Measurements from ENCODE around the gene BCAS1. TPM values are rescaled to one million over a fixed set of nuclear protein-coding genes. Genes with fewer than 3 reads are reported as not detected.

Gene BCAS1
- total RNA-seq, 1 experiment from 2014 or later, result 0.11 TPM

- Histone ChIP-seq H2AFZ (ENCODE audit: low read length) (no peak overlapping the region), H3K4me2 (ENCODE audit: low read depth, low read length, poor library complexity, severe bottlenecking) (no peak overlapping the region), H3K27ac (ENCODE audit: low read length) (no peak overlapping the region), H3K79me2 (ENCODE audit: low read length) (no peaks in the 10 kb centered on the region), H4K20me1 (ENCODE audit: insufficient read depth, low read depth, low read length) (no peaks in the 10 kb centered on the region), H3K9ac (ENCODE audit: low read length) (no peak overlapping the region), H3K9me2 (replicated peaks; ENCODE audit: insufficient read depth, low read length) (no peaks in the 10 kb centered on the region), H3K36me3 (ENCODE audit: insufficient read depth, low read length) (no peaks in the 10 kb centered on the region), H3K4me1 (ENCODE audit: low read length) (peaks cover 7% of the 10 kb centered on the region; the same call in 1 of the 2 replicates), H3K4me3 (ENCODE audit: low read length) (no peak overlapping the region), H3K27me3 (ENCODE audit: low read length) (no peaks in the 10 kb centered on the region), H3K9me3 (ENCODE audit: low read length) (no peaks in the 10 kb centered on the region)
- no peak for DNase-seq
Observed at GRCh38 chr20:54098047-54098446, 27.7 kb upstream of the BCAS1 start.

GRCh38 chr20:54097236-54097529, 26.8 kb upstream of the BCAS1 start:
- Histone ChIP-seq H3K9ac (ENCODE audit: low read length) (no peak overlapping the region), H3K27ac (ENCODE audit: low read length) (no peak overlapping the region), H2AFZ (ENCODE audit: low read length) (no peak overlapping the region), H3K27me3 (ENCODE audit: low read length) (no peaks in the 10 kb centered on the region), H3K36me3 (ENCODE audit: insufficient read depth, low read length) (no peaks in the 10 kb centered on the region), H3K4me3 (ENCODE audit: low read length) (no peak overlapping the region), H3K4me1 (ENCODE audit: low read length) (peaks cover 7% of the 10 kb centered on the region; the same call in 1 of the 2 replicates), H4K20me1 (ENCODE audit: insufficient read depth, low read depth, low read length) (no peaks in the 10 kb centered on the region), H3K9me3 (ENCODE audit: low read length) (no peaks in the 10 kb centered on the region), H3K9me2 (replicated peaks; ENCODE audit: insufficient read depth, low read length) (no peaks in the 10 kb centered on the region), H3K79me2 (ENCODE audit: low read length) (no peaks in the 10 kb centered on the region), H3K4me2 (ENCODE audit: low read depth, low read length, poor library complexity, severe bottlenecking) (no peak overlapping the region)
- DNase-seq, result no peak

GRCh38 chr20:54095824-54096223, 25.4 kb upstream of the BCAS1 start:
- Histone ChIP-seq H3K4me1 (ENCODE audit: low read length) (peaks cover 7% of the 10 kb centered on the region; the same call in 1 of the 2 replicates), H2AFZ (ENCODE audit: low read length) (no peak overlapping the region), H3K9me3 (ENCODE audit: low read length) (no peaks in the 10 kb centered on the region), H3K27ac (ENCODE audit: low read length) (no peak overlapping the region), H3K27me3 (ENCODE audit: low read length) (no peaks in the 10 kb centered on the region), H3K4me2 (ENCODE audit: low read depth, low read length, poor library complexity, severe bottlenecking) (no peak overlapping the region), H3K36me3 (ENCODE audit: insufficient read depth, low read length) (no peaks in the 10 kb centered on the region), H3K9me2 (replicated peaks; ENCODE audit: insufficient read depth, low read length) (no peaks in the 10 kb centered on the region), H3K4me3 (ENCODE audit: low read length) (no peak overlapping the region), H4K20me1 (ENCODE audit: insufficient read depth, low read depth, low read length) (no peaks in the 10 kb centered on the region), H3K79me2 (ENCODE audit: low read length) (no peaks in the 10 kb centered on the region), H3K9ac (ENCODE audit: low read length) (no peak overlapping the region)
- DNase-seq, result no peak

GRCh38 chr20:54094268-54094580, 23.8 kb upstream of the BCAS1 start:
- H3K9ac ChIP-seq (ENCODE audit: low read length), result no peak overlapping the region

GRCh38 chr20:54093423-54094267, 23.3 kb upstream of the BCAS1 start:
- Histone ChIP-seq H3K4me3 (ENCODE audit: low read length) (no peak overlapping the region), H4K20me1 (ENCODE audit: insufficient read depth, low read depth, low read length) (no peaks in the 10 kb centered on the region), H3K27me3 (ENCODE audit: low read length) (no peaks in the 10 kb centered on the region), H3K79me2 (ENCODE audit: low read length) (no peaks in the 10 kb centered on the region), H3K9me3 (ENCODE audit: low read length) (no peaks in the 10 kb centered on the region), H3K4me1 (ENCODE audit: low read length) (peaks cover 7% of the 10 kb centered on the region; the same call in 1 of the 2 replicates), H3K4me2 (ENCODE audit: low read depth, low read length, poor library complexity, severe bottlenecking) (no peak overlapping the region), H3K9ac (ENCODE audit: low read length) (no peak overlapping the region), H3K36me3 (ENCODE audit: insufficient read depth, low read length) (no peaks in the 10 kb centered on the region), H3K27ac (ENCODE audit: low read length) (no peak overlapping the region), H2AFZ (ENCODE audit: low read length) (no peak overlapping the region), H3K9me2 (replicated peaks; ENCODE audit: insufficient read depth, low read length) (no peaks in the 10 kb centered on the region)
- no peak for DNase-seq

More at GRCh38 chr20:54094268-54094580, 23.8 kb upstream of the BCAS1 start:
- H3K4me1 ChIP-seq (ENCODE audit: low read length), result peaks cover 7% of the 10 kb centered on the region; the same call in 1 of the 2 replicates
- H3K9me2 ChIP-seq (replicated peaks; ENCODE audit: insufficient read depth, low read length), result no peaks in the 10 kb centered on the region
- H3K4me3 ChIP-seq (ENCODE audit: low read length), result no peak overlapping the region
- H3K27ac ChIP-seq (ENCODE audit: low read length), result no peak overlapping the region
- no peaks in the 10 kb centered on the region for H3K9me3 ChIP-seq (ENCODE audit: low read length)
- H3K4me2 ChIP-seq (ENCODE audit: low read depth, low read length, poor library complexity, severe bottlenecking), result no peak overlapping the region
- H3K36me3 ChIP-seq (ENCODE audit: insufficient read depth, low read length), result no peaks in the 10 kb centered on the region
- H2AFZ ChIP-seq (ENCODE audit: low read length), result no peak overlapping the region
- H4K20me1 ChIP-seq (ENCODE audit: insufficient read depth, low read depth, low read length), result no peaks in the 10 kb centered on the region
- no peaks in the 10 kb centered on the region for H3K27me3 ChIP-seq (ENCODE audit: low read length)
- no peak for DNase-seq
- H3K79me2 ChIP-seq (ENCODE audit: low read length), result no peaks in the 10 kb centered on the region

GRCh38 chr20:54092021-54092420, 21.6 kb upstream of the BCAS1 start:
- H3K36me3 ChIP-seq (ENCODE audit: insufficient read depth, low read length), result no peaks in the 10 kb centered on the region
- no peaks in the 10 kb centered on the region for H3K27me3 ChIP-seq (ENCODE audit: low read length)

GRCh38 chr20:54091120-54091480, 20.7 kb upstream of the BCAS1 start:
- Histone ChIP-seq H3K4me3 (ENCODE audit: low read length) (no peak overlapping the region), H3K79me2 (ENCODE audit: low read length) (no peaks in the 10 kb centered on the region), H4K20me1 (ENCODE audit: insufficient read depth, low read depth, low read length) (no peaks in the 10 kb centered on the region), H2AFZ (ENCODE audit: low read length) (no peak overlapping the region), H3K9me3 (ENCODE audit: low read length) (no peaks in the 10 kb centered on the region), H3K27me3 (ENCODE audit: low read length) (no peaks in the 10 kb centered on the region), H3K9me2 (replicated peaks; ENCODE audit: insufficient read depth, low read length) (no peaks in the 10 kb centered on the region), H3K36me3 (ENCODE audit: insufficient read depth, low read length) (no peaks in the 10 kb centered on the region), H3K27ac (ENCODE audit: low read length) (no peak overlapping the region), H3K4me2 (ENCODE audit: low read depth, low read length, poor library complexity, severe bottlenecking) (no peak overlapping the region), H3K9ac (ENCODE audit: low read length) (no peak overlapping the region), H3K4me1 (ENCODE audit: low read length) (peaks cover 7% of the 10 kb centered on the region; the same call in 1 of the 2 replicates)
- no peak for DNase-seq

More at GRCh38 chr20:54092021-54092420, 21.6 kb upstream of the BCAS1 start:
- no peak for DNase-seq
- Histone ChIP-seq H4K20me1 (ENCODE audit: insufficient read depth, low read depth, low read length) (no peaks in the 10 kb centered on the region), H3K4me2 (ENCODE audit: low read depth, low read length, poor library complexity, severe bottlenecking) (no peak overlapping the region), H3K27ac (ENCODE audit: low read length) (no peak overlapping the region), H2AFZ (ENCODE audit: low read length) (no peak overlapping the region), H3K4me1 (ENCODE audit: low read length) (peaks cover 7% of the 10 kb centered on the region; the same call in 1 of the 2 replicates), H3K9me3 (ENCODE audit: low read length) (no peaks in the 10 kb centered on the region), H3K79me2 (ENCODE audit: low read length) (no peaks in the 10 kb centered on the region), H3K9me2 (replicated peaks; ENCODE audit: insufficient read depth, low read length) (no peaks in the 10 kb centered on the region), H3K9ac (ENCODE audit: low read length) (no peak overlapping the region), H3K4me3 (ENCODE audit: low read length) (no peak overlapping the region)

GRCh38 chr20:54090230-54091119, 20.1 kb upstream of the BCAS1 start:
- Histone ChIP-seq H3K4me2 (ENCODE audit: low read depth, low read length, poor library complexity, severe bottlenecking) (no peak overlapping the region), H3K9ac (ENCODE audit: low read length) (no peak overlapping the region), H3K36me3 (ENCODE audit: insufficient read depth, low read length) (no peaks in the 10 kb centered on the region), H3K9me3 (ENCODE audit: low read length) (no peaks in the 10 kb centered on the region), H4K20me1 (ENCODE audit: insufficient read depth, low read depth, low read length) (no peaks in the 10 kb centered on the region), H3K4me3 (ENCODE audit: low read length) (no peak overlapping the region), H3K9me2 (replicated peaks; ENCODE audit: insufficient read depth, low read length) (no peaks in the 10 kb centered on the region), H3K27ac (ENCODE audit: low read length) (no peak overlapping the region), H3K4me1 (ENCODE audit: low read length) (peaks cover 7% of the 10 kb centered on the region; the same call in 1 of the 2 replicates), H2AFZ (ENCODE audit: low read length) (no peak overlapping the region), H3K79me2 (ENCODE audit: low read length) (no peaks in the 10 kb centered on the region), H3K27me3 (ENCODE audit: low read length) (no peaks in the 10 kb centered on the region)
- DNase-seq, result peak; percentile 44

Measured in Karpas-422 (cell line).